Thyroid gland (tissue), 4 donors: ENCODE measurements around the gene TTC36.

Experiments
- POLR2A ChIP-seq, 2 donors: fragments of 450-650 bp; IDR thresholded peaks; one replicate each; pipeline ENCODE4 v1.6.1; 2017; ENCODE audit warnings: antibody characterized with exemption in 2 of 2, mild to moderate bottlenecking in 2 of 2, moderate library complexity in 1 of 2
- TF ChIP-seq, protein P1 (sequence below), 6 experiments: fragments of 200-600 bp in 3 of 6; fragments of 450-650 bp in 3 of 6; sonication (generic) in 3 of 6; IDR thresholded peaks; one replicate each; pipeline ENCODE4 v1.5.1; 2016 to 2019; ENCODE audit warnings: antibody characterized with exemption in 6 of 6, mild to moderate bottlenecking in 2 of 6, inconsistent platforms in 1 of 6, moderate library complexity in 1 of 6

DNA sequence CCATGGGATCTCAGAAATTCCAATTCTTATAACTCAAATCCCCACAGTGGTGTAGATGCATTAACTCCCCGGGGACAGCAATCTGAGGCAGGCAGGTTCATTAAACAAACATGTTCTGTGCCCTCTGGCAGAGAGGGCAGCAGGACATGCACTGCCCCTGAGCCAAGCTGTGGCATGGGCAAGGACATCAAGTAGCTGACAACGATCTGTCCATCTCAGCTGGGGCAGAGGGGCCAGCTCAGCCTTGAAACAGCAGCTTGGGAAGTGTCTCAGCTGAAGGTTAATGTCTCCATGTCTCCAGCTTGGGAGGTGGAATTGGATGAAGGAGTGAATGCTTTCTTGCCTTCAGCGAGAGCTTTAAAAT is 17.4 kb downstream of the TTC36 start:
- TF ChIP-seq, protein P1, sequence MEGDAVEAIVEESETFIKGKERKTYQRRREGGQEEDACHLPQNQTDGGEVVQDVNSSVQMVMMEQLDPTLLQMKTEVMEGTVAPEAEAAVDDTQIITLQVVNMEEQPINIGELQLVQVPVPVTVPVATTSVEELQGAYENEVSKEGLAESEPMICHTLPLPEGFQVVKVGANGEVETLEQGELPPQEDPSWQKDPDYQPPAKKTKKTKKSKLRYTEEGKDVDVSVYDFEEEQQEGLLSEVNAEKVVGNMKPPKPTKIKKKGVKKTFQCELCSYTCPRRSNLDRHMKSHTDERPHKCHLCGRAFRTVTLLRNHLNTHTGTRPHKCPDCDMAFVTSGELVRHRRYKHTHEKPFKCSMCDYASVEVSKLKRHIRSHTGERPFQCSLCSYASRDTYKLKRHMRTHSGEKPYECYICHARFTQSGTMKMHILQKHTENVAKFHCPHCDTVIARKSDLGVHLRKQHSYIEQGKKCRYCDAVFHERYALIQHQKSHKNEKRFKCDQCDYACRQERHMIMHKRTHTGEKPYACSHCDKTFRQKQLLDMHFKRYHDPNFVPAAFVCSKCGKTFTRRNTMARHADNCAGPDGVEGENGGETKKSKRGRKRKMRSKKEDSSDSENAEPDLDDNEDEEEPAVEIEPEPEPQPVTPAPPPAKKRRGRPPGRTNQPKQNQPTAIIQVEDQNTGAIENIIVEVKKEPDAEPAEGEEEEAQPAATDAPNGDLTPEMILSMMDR (IDR thresholded peaks at IDR 0.05) = no peak
- TF ChIP-seq POLR2A (IDR thresholded peaks at IDR 0.05) = no peak
